Measurements from ENCODE around the gene RRAGB.
"Not testable (repeated sequence)": the region's sequence is repeated elsewhere in the genome, so short reads cannot be mapped to it uniquely, and the experiment has no call there.

The RRAGB gene

GRCh38 chrX:55717521-55718497 lies at the start of gene RRAGB:
RRAGB (plus strand) TSS chrX:55717749; CDS start chrX:55718328, 579 bp downstream.
- peak; percentile 94 for DNase-seq (ENCODE audit: low read depth)

GRCh38 chrX:55668084-55668483 lies 49.5 kb upstream of the RRAGB start:
- no peak for DNase-seq (ENCODE audit: low read depth)

- DNase-seq (ENCODE audit: low read depth) = not testable (repeated sequence)
Measured at GRCh38 chrX:55688579-55688978, 29.0 kb upstream of the RRAGB start.

GRCh38 chrX:55695227-55696018 lies 22.1 kb upstream of the RRAGB start:
- DNase-seq (ENCODE audit: low read depth) = no peak

- DNase-seq (ENCODE audit: low read depth) = peak; percentile 34
Measured at GRCh38 chrX:55697381-55697780, 20.2 kb upstream of the RRAGB start.

GRCh38 chrX:55702671-55703070 lies 14.9 kb upstream of the RRAGB start:
- DNase-seq (ENCODE audit: low read depth) = peak; percentile 55

GRCh38 chrX:55703436-55703835 lies 14.1 kb upstream of the RRAGB start:
- DNase-seq (ENCODE audit: low read depth) = not testable (repeated sequence)

GRCh38 chrX:55705066-55705465 lies 12.5 kb upstream of the RRAGB start:
- DNase-seq (ENCODE audit: low read depth) = not testable (repeated sequence)

GRCh38 chrX:55709735-55710134 lies 7.8 kb upstream of the RRAGB start:
- peak; percentile 43 for DNase-seq (ENCODE audit: low read depth)

- no peak for DNase-seq (ENCODE audit: low read depth)
Measured at GRCh38 chrX:55710701-55711100, 6.8 kb upstream of the RRAGB start.

GRCh38 chrX:55713631-55714030 lies 3.9 kb upstream of the RRAGB start:
- DNase-seq (ENCODE audit: low read depth) = peak; percentile 45

GRCh38 chrX:55714161-55714560 lies 3.4 kb upstream of the RRAGB start:
- DNase-seq (ENCODE audit: low read depth) = peak; percentile 58

GRCh38 chrX:55715847-55716246 lies 1.7 kb upstream of the RRAGB start:
- no peak for DNase-seq (ENCODE audit: low read depth)

GRCh38 chrX:55716937-55717336 lies 612 bp upstream of the RRAGB start:
- DNase-seq (ENCODE audit: low read depth) = no peak

- no peak for DNase-seq (ENCODE audit: low read depth)
Measured at GRCh38 chrX:55731826-55732225, 14.3 kb downstream of the RRAGB start.

- no peak for DNase-seq (ENCODE audit: low read depth)
Measured at GRCh38 chrX:55738969-55739368, 21.4 kb downstream of the RRAGB start.

- DNase-seq (ENCODE audit: low read depth) = no peak
Measured at GRCh38 chrX:55742649-55743048, 25.1 kb downstream of the RRAGB start.

GRCh38 chrX:55748463-55748862 lies 30.9 kb downstream of the RRAGB start:
- DNase-seq (ENCODE audit: low read depth) = not testable (repeated sequence)

- no peak for DNase-seq (ENCODE audit: low read depth)
Measured at GRCh38 chrX:55750256-55750655, 32.7 kb downstream of the RRAGB start.

- DNase-seq (ENCODE audit: low read depth) = no peak
Measured at GRCh38 chrX:55754861-55755294, 37.3 kb downstream of the RRAGB start.

GRCh38 chrX:55758033-55758432 lies 40.5 kb downstream of the RRAGB start:
- no peak for DNase-seq (ENCODE audit: low read depth)

- no peak for DNase-seq (ENCODE audit: low read depth)
Measured at GRCh38 chrX:55759478-55759877, 41.9 kb downstream of the RRAGB start.

- DNase-seq (ENCODE audit: low read depth) = no peak
Measured at GRCh38 chrX:55767100-55767499, 49.6 kb downstream of the RRAGB start.

Measured in CMK (cell line).